Uterus (tissue), 2 donors: Measurements from ENCODE around the gene ORC6.

Experiments used
- POLR2A ChIP-seq, 2 donors: fragments of 450-650 bp; IDR thresholded peaks; one replicate each; pipeline ENCODE4 v1.6.1; 2016; ENCODE audit warnings: antibody characterized with exemption in 2 of 2, mild to moderate bottlenecking in 1 of 2, moderate library complexity in 1 of 2
- TF ChIP-seq, protein P1 (sequence below), 4 experiments: fragments of 200-600 bp in 2 of 4; fragments of 450-650 bp in 2 of 4; sonication (generic) in 2 of 4; IDR thresholded peaks; one replicate each; pipeline ENCODE4 v1.5.1; 2016 to 2019; ENCODE audit warnings: antibody characterized with exemption in 4 of 4, mild to moderate bottlenecking in 2 of 4, moderate library complexity in 1 of 4

DNA sequence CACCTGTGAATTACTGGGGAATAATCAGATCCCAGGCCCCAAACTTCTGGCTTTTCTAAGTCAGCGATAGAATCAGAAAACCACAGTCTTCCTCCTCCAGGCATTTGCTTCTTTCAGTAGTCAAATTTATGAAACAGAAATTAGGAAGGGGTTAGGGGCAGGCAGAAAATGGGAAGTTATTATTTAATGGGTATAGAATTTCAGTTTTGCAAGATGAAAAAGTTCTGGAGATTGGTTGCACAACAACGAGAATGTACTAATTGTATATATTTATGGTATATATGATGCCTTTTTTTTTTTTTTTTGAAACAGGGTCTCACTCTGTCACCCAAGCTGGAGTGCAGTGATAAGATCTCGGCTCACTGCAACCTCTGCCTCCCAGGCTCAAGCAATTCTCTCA lies 23.5 kb downstream of the ORC6 start:
- no peak for TF ChIP-seq POLR2A (IDR thresholded peaks at IDR 0.05)
- TF ChIP-seq, protein P1, sequence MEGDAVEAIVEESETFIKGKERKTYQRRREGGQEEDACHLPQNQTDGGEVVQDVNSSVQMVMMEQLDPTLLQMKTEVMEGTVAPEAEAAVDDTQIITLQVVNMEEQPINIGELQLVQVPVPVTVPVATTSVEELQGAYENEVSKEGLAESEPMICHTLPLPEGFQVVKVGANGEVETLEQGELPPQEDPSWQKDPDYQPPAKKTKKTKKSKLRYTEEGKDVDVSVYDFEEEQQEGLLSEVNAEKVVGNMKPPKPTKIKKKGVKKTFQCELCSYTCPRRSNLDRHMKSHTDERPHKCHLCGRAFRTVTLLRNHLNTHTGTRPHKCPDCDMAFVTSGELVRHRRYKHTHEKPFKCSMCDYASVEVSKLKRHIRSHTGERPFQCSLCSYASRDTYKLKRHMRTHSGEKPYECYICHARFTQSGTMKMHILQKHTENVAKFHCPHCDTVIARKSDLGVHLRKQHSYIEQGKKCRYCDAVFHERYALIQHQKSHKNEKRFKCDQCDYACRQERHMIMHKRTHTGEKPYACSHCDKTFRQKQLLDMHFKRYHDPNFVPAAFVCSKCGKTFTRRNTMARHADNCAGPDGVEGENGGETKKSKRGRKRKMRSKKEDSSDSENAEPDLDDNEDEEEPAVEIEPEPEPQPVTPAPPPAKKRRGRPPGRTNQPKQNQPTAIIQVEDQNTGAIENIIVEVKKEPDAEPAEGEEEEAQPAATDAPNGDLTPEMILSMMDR (IDR thresholded peaks at IDR 0.05): no peak
